Panc1 (cell line): ENCODE results near the gene PCAT7.

Experiments used
- CTCF ChIP-seq: fragments of 450-650 bp; IDR thresholded peaks from 2 replicates; pipeline ENCODE4 v1.5.1; 2017; ENCODE audit warnings: mild to moderate bottlenecking
- POLR2AphosphoS5 ChIP-seq: IDR thresholded peaks from 2 replicates; pipeline ENCODE4 v1.6.1; 2012; ENCODE audit warnings: mild to moderate bottlenecking, low read depth, low read length, moderate library complexity

GRCh38 chr9:94534901-94535300, 20.0 kb upstream of the PCAT7 start:
- TF ChIP-seq POLR2AphosphoS5 (no peak), CTCF (no peak)
